ENCODE results near the gene PADI1.

GRCh38 chr1:17278996-17279830 lies 74.3 kb downstream of the PADI1 start:
- TF ChIP-seq ZFP30 (CRISPR knock-in tag; IDR thresholded peaks at IDR 0.05), result no peak
- TF ChIP-seq, protein P1, sequence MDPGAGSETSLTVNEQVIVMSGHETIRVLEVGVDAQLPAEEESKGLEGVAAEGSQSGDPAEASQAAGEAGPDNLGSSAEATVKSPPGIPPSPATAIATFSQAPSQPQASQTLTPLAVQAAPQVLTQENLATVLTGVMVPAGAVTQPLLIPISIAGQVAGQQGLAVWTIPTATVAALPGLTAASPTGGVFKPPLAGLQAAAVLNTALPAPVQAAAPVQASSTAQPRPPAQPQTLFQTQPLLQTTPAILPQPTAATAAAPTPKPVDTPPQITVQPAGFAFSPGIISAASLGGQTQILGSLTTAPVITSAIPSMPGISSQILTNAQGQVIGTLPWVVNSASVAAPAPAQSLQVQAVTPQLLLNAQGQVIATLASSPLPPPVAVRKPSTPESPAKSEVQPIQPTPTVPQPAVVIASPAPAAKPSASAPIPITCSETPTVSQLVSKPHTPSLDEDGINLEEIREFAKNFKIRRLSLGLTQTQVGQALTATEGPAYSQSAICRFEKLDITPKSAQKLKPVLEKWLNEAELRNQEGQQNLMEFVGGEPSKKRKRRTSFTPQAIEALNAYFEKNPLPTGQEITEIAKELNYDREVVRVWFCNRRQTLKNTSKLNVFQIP (CRISPR knock-in tag; IDR thresholded peaks at IDR 0.05; ENCODE audit: borderline replicate concordance, low read depth), result no peak
- TF ChIP-seq CSDC2 (CRISPR knock-in tag; IDR thresholded peaks at IDR 0.05), result no peak
- TF ChIP-seq ZFP3 (CRISPR knock-in tag; IDR thresholded peaks at IDR 0.05), result no peak
- TF ChIP-seq ARNTL (CRISPR knock-in tag; IDR thresholded peaks at IDR 0.05; ENCODE audit: borderline replicate concordance, low read depth), result no peak
- TF ChIP-seq, protein P2, sequence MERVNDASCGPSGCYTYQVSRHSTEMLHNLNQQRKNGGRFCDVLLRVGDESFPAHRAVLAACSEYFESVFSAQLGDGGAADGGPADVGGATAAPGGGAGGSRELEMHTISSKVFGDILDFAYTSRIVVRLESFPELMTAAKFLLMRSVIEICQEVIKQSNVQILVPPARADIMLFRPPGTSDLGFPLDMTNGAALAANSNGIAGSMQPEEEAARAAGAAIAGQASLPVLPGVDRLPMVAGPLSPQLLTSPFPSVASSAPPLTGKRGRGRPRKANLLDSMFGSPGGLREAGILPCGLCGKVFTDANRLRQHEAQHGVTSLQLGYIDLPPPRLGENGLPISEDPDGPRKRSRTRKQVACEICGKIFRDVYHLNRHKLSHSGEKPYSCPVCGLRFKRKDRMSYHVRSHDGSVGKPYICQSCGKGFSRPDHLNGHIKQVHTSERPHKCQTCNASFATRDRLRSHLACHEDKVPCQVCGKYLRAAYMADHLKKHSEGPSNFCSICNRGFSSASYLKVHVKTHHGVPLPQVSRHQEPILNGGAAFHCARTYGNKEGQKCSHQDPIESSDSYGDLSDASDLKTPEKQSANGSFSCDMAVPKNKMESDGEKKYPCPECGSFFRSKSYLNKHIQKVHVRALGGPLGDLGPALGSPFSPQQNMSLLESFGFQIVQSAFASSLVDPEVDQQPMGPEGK (CRISPR knock-in tag; IDR thresholded peaks at IDR 0.05; ENCODE audit: borderline replicate concordance), result no peak
- no peak for TF ChIP-seq RARB (CRISPR knock-in tag; IDR thresholded peaks at IDR 0.05)
- TF ChIP-seq GLIS3 (CRISPR knock-in tag; IDR thresholded peaks at IDR 0.05), result no peak
- TF ChIP-seq ZNF70 (CRISPR knock-in tag; IDR thresholded peaks at IDR 0.05), result no peak
- TF ChIP-seq ZNF8 (CRISPR knock-in tag; IDR thresholded peaks at IDR 0.05), result no peak
- TF ChIP-seq OSR1 (CRISPR knock-in tag; IDR thresholded peaks at IDR 0.05), result no peak
- TF ChIP-seq ISL1 (CRISPR knock-in tag; IDR thresholded peaks at IDR 0.05), result no peak
- TF ChIP-seq SNAI2 (CRISPR knock-in tag; IDR thresholded peaks at IDR 0.05), result no peak

Measured in SK-N-SH treated with all-trans-retinoic acid at 6 μM for 48 hours (cell line).